Mucosa of descending colon (tissue), 3 donors: ENCODE data around the gene DNAJA3. TPM values are rescaled to one million over a fixed set of nuclear protein-coding genes. Genes with fewer than 3 reads are reported as not detected.
A peak's percentile ranks its signal among the peaks of the same experiment; 100 is the strongest.

Experiments
- ATAC-seq: fragments of 200-7000 bp; cut with Tn5 transposase; one replicate; pipeline ENCODE4 v1.9.1; 2020; ENCODE audit warnings: mild to moderate bottlenecking, moderate library complexity
- DNase-seq, 3 donors: peaks; one replicate each; pipeline ENCODE4 v3.0.0-alpha.2; 2020
- H3K36me3 ChIP-seq: fragments of 200-600 bp; one replicate; pipeline ENCODE4 v1.8.0; 2021; ENCODE audit warnings: low read depth, mild to moderate bottlenecking
- H3K4me1 ChIP-seq: fragments of 200-600 bp; one replicate; pipeline ENCODE4 v1.8.0; 2021; ENCODE audit warnings: low read depth, mild to moderate bottlenecking
- H3K4me3 ChIP-seq: fragments of 200-600 bp; one replicate; pipeline ENCODE4 v1.8.0; 2021; ENCODE audit warnings: mild to moderate bottlenecking
- H3K9me3 ChIP-seq: fragments of 200-600 bp; one replicate; pipeline ENCODE4 v1.8.0; 2021; ENCODE audit warnings: mild to moderate bottlenecking
- intact Hi-C, 2 donors: fragments of 100-400 bp; cut with DNase I in 1 of 2; cut with micrococcal nuclease in 1 of 2; formaldehyde crosslinking; loops; one replicate each; pipeline versions ENCODE4 v1.11.0 to v1.11.1; 2022; cut with DNase I, micrococcal nuclease
- total RNA-seq, 3 donors: library from RNA; stranded (reverse); fragmentation: NEBNext Ultra II Directional in 2 of 3; extraction: Animal tissue kit (Norgen Biotek cat#: 25700) in 2 of 3; gene quantifications; one replicate each; pipeline versions ENCODE4 v1.2.1 to v1.2.4, GENCODE V29; 2021 to 2023
- TF ChIP-seq, protein P1 (sequence below): fragments of 200-600 bp; IDR thresholded peaks from one replicate; pipeline ENCODE4 v1.8.0; 2022; ENCODE audit warnings: antibody characterized with exemption, mild to moderate bottlenecking
- donor health status: DM: no; HTN: no; CAD: no; lungs with moderate emphysema.
- donor health status: DM: no; HTN: no; CAD: no.
- donor health status: DM: no; HTN: yes; CAD: no.

The DNAJA3 gene
- total RNA-seq, 3 donors from 2014 or later = 47.0 to 58.3 (median 54.8) TPM

DNA sequence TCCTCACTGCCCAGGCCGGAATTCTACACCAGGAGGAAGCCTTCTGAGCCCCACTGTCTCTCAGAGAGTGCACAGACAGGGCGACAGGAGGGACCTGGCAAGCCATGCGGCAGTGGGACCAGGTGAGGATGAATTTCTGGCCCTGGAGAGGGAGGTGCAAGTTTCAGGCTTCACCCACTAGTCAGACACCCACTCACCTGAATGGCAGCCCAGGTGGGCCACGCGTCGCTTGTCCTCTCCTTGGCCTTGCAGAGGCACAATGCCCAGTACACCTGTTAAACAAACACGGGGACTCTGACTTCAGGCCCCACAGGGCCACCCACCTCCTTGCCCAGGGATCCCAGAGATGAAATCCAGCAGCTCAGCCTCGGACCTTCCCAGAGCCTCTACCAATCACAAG lies 13.5 kb upstream of the DNAJA3 start:
- Histone ChIP-seq H3K36me3 (no peaks in the 10 kb centered on the region), H3K9me3 (no peaks in the 10 kb centered on the region), H3K4me1 (peaks cover 21% of the 10 kb centered on the region), H3K4me3 (no peak overlapping the region)
- TF ChIP-seq, protein P1, sequence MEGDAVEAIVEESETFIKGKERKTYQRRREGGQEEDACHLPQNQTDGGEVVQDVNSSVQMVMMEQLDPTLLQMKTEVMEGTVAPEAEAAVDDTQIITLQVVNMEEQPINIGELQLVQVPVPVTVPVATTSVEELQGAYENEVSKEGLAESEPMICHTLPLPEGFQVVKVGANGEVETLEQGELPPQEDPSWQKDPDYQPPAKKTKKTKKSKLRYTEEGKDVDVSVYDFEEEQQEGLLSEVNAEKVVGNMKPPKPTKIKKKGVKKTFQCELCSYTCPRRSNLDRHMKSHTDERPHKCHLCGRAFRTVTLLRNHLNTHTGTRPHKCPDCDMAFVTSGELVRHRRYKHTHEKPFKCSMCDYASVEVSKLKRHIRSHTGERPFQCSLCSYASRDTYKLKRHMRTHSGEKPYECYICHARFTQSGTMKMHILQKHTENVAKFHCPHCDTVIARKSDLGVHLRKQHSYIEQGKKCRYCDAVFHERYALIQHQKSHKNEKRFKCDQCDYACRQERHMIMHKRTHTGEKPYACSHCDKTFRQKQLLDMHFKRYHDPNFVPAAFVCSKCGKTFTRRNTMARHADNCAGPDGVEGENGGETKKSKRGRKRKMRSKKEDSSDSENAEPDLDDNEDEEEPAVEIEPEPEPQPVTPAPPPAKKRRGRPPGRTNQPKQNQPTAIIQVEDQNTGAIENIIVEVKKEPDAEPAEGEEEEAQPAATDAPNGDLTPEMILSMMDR = no peak
- DNase-seq (no peak), ATAC-seq (no peak)
- intact Hi-C loops = no loop called here

DNA sequence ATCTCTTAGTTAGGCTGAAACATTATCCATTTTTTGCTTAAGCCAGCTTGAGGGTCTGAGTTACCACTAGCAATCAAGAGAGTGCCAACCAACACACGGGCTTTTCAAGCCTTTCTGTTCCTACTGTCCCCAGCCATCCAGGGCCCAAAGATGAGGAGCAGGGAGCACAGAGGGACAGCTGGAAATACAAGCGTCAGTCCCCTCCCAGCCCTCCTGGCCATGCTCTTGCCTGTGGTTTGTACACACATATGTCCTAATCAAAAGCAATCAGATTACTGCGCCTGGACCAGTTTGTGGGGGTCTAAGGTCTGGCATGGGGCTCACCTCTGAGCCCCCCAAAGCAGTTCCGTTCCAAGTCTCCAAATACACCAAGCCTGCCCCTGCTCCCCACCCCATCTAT lies 12.8 kb upstream of the DNAJA3 start:
- DNase-seq (no peak), ATAC-seq (no peak)
- no peaks in the 10 kb centered on the region for H3K9me3 ChIP-seq
- peaks cover 23% of the 10 kb centered on the region for H3K4me1 ChIP-seq
- intact Hi-C loops = no loop called here
- TF ChIP-seq, protein P1 = no peak
- H3K36me3 ChIP-seq = no peaks in the 10 kb centered on the region
- H3K4me3 ChIP-seq = no peak overlapping the region

DNA sequence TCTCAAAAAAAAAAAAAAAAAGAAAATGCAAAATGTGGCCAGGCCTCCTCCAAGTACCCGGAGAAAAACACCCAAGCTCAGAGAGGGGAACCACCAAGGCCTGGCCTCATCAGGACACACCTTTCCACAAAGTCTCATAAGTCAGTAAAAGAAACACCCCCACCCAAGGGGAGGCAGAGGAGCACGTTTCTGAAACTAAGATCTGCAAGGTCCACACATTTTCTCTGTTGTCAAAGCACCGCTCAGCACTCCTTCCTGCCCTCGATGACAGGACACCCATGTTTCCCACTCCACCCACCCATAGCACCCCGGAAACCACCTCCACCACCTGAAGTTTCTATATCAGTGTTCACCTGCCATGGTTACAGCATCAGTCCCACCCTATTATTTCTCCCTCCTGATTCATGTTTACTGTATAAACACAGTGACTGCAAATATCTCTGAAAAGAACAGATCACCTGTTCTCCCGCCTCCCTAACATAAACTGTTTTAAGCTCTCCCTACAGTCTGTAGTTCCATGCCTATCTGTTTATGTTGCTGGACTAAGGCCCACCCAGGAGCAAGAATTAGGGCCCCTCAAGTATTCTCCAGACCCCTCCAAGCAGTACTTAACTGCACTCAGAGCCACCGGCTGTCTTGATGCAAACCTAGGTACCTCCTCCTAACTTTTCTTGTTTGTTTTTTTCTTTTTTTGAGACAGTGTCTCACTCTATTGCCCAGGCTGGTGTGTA lies 11.3 kb upstream of the DNAJA3 start:
- TF ChIP-seq, protein P1 = no peak
- H3K4me3 ChIP-seq = no peak overlapping the region
- intact Hi-C loops = no loop called here
- H3K36me3 ChIP-seq = no peaks in the 10 kb centered on the region
- peak in 1 of 3 donors; percentile 24 for DNase-seq
- peaks cover 24% of the 10 kb centered on the region for H3K4me1 ChIP-seq
- H3K9me3 ChIP-seq = no peaks in the 10 kb centered on the region
- peak; percentile 19 for ATAC-seq

- H3K4me1 ChIP-seq = peaks cover 31% of the 10 kb centered on the region
- no peaks in the 10 kb centered on the region for H3K36me3 ChIP-seq
- H3K4me3 ChIP-seq = peak overlapping the region; percentile 93
- ATAC-seq = peak; percentile 56
- intact Hi-C loops = no loop called here
- no peaks in the 10 kb centered on the region for H3K9me3 ChIP-seq
- peak; percentile 72 to 87 (median 81) for DNase-seq
- TF ChIP-seq, protein P1 = no peak
These were observed 10.0 kb upstream of the DNAJA3 start for GRCh38 chr16:4415538-4416199.

DNA sequence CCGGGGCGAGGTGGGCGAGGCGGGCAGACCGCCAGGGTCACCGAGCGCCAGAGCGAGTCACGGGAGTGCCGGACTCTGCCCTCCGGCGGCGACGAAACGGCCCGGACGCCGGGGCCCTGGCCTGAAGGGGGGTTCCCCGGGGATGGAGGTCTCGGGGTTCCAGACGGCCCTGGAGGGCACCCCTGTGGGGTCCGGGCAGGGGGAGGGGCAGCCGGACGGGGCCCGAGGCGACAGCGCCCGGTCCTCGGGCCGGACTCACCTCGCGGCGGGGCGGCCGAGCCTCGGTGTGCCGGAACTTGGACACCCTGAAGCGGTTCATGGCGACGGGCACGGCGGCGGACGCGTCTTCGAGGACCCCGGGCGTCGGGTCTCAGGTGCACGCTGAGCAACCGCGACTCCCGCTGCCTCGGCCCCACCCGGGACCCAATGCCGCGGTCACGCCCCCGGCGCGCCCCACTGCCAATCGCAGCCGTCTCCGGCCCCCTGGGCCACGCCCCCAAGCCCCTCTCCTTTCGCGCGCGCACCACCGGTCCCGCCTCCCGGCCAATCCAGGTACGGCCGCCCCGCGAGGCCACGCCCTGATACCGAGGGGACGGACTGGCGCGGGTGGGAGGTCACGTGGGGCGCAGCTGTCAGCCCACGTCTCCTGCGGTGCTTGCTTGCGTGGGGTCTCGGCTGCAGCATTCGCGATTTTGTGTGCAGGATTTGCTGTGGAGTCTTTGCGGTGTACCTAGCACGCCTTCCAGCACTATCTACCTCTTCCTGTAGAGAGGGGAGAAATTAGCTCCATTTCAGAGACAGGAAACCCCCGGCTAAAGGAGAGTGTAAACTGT lies 9.3 kb upstream of the DNAJA3 start, which contains the start of gene CORO7:
Gene CORO7 (minus strand): TSS at position 397 of the 833 bp plus-strand sequence. CDS start 78 bp downstream, at position 319.
- peak within 1 kb of the TSS; percentile 93 for H3K4me3 ChIP-seq
- H3K36me3 ChIP-seq = no peaks in the 10 kb centered on the region
- TF ChIP-seq, protein P1 = no peak
- ATAC-seq (peak; percentile 95), DNase-seq (peak; percentile 98 to 99 (median 98))
- peaks cover 28% of the 10 kb centered on the region for H3K4me1 ChIP-seq
- no peaks in the 10 kb centered on the region for H3K9me3 ChIP-seq
- intact Hi-C loops = no loop called here
